ENCODE measurements around the gene PPP1R11.
A peak's percentile ranks its signal among the peaks of the same experiment; 100 is the strongest.

Gene PPP1R11

DNA sequence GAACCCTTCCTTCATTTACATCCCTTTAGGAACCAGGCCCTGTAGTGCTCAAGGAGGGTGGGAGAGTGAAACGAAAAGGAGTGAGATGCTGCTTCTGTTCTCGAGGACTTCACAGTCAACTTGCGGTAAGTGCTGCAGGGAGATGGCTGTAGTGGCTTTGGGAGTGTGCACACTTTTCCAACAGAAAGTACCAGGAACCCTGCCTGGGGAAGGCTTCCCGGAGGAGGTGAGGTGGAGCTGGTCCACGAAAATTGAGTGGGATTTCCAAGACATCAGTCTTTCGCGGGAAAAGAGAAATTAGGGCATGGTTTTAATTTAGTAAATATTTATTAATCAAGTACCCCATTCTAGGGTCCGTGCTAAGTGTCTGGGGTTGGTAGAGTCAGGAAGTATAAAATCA lies 33.2 kb downstream of the PPP1R11 start:
- no peak for DNase-seq (ENCODE audit: low read depth, low spot score)
- TF ChIP-seq SUZ12 (IDR thresholded peaks at IDR 0.05; ENCODE audit: extremely low read depth, insufficient read depth, insufficient read length) (no peak), YY1 (IDR thresholded peaks at IDR 0.05; ENCODE audit: insufficient read depth, insufficient read length) (no peak), ZNF274 (IDR thresholded peaks at IDR 0.05; ENCODE audit: low read depth, low read length) (no peak)
- Histone ChIP-seq H3K4me3 (ENCODE audit: insufficient read length, low read depth) (peak overlapping the region; percentile 4), H3K9ac (ENCODE audit: insufficient read length, low read depth) (no peak overlapping the region), H3K9me3 (ENCODE audit: insufficient read depth, low read length) (no peaks in the 10 kb centered on the region), H3K36me3 (ENCODE audit: insufficient read depth, insufficient read length, low read length) (no peaks in the 10 kb centered on the region), H3K4me1 (ENCODE audit: insufficient read depth, insufficient read length) (peaks cover 2% of the 10 kb centered on the region), H3K27me3 (ENCODE audit: insufficient read depth, insufficient read length) (peaks cover 45% of the 10 kb centered on the region)

DNA sequence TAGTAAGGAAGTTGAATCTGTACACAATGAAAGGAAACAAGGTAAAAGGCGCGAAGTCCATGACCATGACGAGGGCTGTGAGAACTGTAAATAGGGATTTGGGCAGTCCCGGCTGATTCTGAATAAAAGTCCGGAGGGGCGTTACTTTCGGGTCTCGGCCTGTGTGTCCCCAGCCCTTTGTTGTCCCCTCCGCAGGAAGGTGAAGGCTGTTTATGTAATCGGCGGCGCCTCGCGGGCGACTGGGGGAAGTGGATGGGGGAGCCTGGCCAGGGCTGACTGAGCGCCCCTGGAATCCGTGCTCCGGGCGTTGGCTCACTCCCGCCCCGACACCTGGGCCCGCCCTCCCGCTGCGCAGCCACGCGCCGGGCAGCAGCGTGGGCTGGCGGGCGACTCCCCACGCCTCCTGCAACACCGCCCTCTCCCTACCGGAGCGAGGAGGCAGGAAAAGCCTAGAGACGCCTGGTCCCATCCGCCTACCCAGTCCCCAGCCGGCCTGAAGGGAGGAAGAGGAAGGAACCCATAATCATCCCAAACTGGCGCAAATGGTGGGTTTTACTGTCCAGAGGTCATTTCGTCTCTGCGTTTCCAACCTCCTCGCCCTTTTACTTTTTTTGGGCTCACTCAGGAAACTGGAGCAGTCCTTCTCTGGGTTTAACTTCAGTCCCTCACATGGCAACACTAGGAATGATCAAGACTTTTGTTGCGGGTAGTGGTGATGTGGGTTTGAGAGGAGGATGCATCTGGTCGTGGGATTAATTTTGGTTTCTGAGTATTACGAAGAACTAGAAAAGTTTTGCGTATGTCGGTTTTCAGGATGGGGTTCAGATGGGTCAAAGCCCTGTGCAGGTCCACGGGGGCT lies 33.8 kb downstream of the PPP1R11 start:
- no peak for TF ChIP-seq ZNF274 (IDR thresholded peaks at IDR 0.05; ENCODE audit: low read depth, low read length)
- TF ChIP-seq YY1 (IDR thresholded peaks at IDR 0.05; ENCODE audit: insufficient read depth, insufficient read length): no peak
- no peak for TF ChIP-seq SUZ12 (IDR thresholded peaks at IDR 0.05; ENCODE audit: extremely low read depth, insufficient read depth, insufficient read length)
- Histone ChIP-seq H3K9me3 (ENCODE audit: insufficient read depth, low read length) (no peaks in the 10 kb centered on the region), H3K36me3 (ENCODE audit: insufficient read depth, insufficient read length, low read length) (no peaks in the 10 kb centered on the region), H3K27me3 (ENCODE audit: insufficient read depth, insufficient read length) (peaks cover 45% of the 10 kb centered on the region), H3K9ac (ENCODE audit: insufficient read length, low read depth) (peak overlapping the region; percentile 56), H3K4me3 (ENCODE audit: insufficient read length, low read depth) (peak overlapping the region; percentile 37), H3K4me1 (ENCODE audit: insufficient read depth, insufficient read length) (peaks cover 2% of the 10 kb centered on the region)
- no peak for DNase-seq (ENCODE audit: low read depth, low spot score)

DNA sequence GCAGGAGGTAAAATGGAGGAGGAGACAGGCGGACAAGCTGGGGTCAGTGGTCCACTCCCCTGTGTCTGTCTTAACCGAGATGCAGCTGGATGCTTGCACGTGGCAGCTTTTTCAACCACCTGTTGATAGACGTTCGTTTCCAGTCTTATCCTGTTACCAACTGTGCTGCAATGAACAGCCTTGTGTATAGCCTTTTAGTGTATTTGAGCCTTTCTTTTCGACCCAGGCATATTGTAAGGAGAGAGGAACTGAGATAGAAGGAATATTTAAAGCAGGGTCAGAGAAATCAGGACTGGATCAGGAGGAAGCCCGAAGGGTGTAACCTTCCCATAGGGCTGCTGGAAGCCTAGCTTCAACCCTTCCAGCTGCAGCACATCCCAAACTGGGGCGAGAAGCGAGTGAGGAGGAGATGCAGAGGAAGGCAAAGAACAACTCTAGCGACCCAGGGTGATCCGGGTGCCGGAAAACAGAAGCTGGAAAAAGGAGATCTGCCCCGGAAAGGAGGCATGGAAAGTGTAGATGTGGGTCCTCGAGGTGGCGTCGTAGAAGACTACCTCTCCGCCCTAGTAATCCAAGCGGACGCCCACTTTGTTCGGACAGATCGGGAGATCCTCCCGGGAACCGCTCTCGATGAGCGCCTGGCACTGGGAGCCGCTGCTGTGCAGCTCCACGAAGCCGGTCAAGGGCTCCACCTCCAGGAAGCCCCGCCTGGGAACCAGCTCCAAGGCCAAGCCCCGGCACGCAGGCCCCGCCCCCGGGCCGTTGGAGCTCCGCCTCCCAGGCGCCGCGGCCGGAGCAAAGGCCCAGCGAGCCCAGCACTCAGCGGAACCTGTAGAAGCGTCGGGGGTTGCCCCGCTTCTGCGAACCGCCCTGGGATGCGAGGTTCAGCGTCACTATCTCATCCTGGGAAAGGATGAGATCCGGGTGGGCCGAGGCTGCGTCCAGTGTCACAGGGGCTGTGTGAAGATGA lies 34.7 kb downstream of the PPP1R11 start:
- Histone ChIP-seq H3K27me3 (ENCODE audit: insufficient read depth, insufficient read length) (peaks cover 45% of the 10 kb centered on the region), H3K9me3 (ENCODE audit: insufficient read depth, low read length) (no peaks in the 10 kb centered on the region), H3K4me3 (ENCODE audit: insufficient read length, low read depth) (peak overlapping the region; percentile 37), H3K9ac (ENCODE audit: insufficient read length, low read depth) (peak overlapping the region; percentile 77), H3K36me3 (ENCODE audit: insufficient read depth, insufficient read length, low read length) (no peaks in the 10 kb centered on the region), H3K4me1 (ENCODE audit: insufficient read depth, insufficient read length) (peaks cover 2% of the 10 kb centered on the region)
- TF ChIP-seq YY1 (IDR thresholded peaks at IDR 0.05; ENCODE audit: insufficient read depth, insufficient read length) (no peak), ZNF274 (IDR thresholded peaks at IDR 0.05; ENCODE audit: low read depth, low read length) (no peak), SUZ12 (IDR thresholded peaks at IDR 0.05; ENCODE audit: extremely low read depth, insufficient read depth, insufficient read length) (no peak)
- DNase-seq (ENCODE audit: low read depth, low spot score): peak; percentile 20

DNA sequence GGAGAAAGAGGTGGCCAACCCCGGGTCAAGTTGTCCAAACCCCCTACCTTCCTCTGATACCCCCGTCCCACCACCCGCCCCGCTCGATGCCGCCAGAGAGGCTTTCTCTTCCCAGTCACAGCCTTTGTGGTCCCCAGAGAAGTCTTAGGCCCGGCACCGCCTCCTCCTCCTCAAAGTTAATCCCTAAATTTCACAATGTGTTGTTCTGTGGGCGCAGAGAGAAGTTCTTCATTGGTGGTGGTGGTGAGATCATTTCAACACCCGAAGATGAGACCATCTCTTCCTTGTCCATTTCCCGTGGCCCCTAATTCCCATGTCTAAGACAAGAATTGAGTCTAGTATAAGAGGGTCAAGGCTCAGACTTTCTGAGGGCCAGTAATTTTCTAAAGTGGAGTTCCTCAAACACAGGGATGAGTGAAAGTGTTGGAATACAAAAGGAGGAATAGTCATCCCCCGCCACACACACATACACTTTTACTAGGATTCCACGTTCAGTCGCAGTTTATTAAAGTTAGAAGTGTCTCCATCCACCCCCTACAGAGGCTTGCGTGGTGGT lies 35.5 kb downstream of the PPP1R11 start:
- H3K4me3 ChIP-seq (ENCODE audit: insufficient read length, low read depth): peak overlapping the region; percentile 24
- peaks cover 2% of the 10 kb centered on the region for H3K4me1 ChIP-seq (ENCODE audit: insufficient read depth, insufficient read length)
- no peaks in the 10 kb centered on the region for H3K9me3 ChIP-seq (ENCODE audit: insufficient read depth, low read length)
- H3K27me3 ChIP-seq (ENCODE audit: insufficient read depth, insufficient read length): peaks cover 45% of the 10 kb centered on the region
- DNase-seq (ENCODE audit: low read depth, low spot score): no peak
- no peak for TF ChIP-seq SUZ12 (IDR thresholded peaks at IDR 0.05; ENCODE audit: extremely low read depth, insufficient read depth, insufficient read length)
- no peak for TF ChIP-seq YY1 (IDR thresholded peaks at IDR 0.05; ENCODE audit: insufficient read depth, insufficient read length)
- TF ChIP-seq ZNF274 (IDR thresholded peaks at IDR 0.05; ENCODE audit: low read depth, low read length): no peak
- H3K36me3 ChIP-seq (ENCODE audit: insufficient read depth, insufficient read length, low read length): no peaks in the 10 kb centered on the region
- peak overlapping the region; percentile 42 for H3K9ac ChIP-seq (ENCODE audit: insufficient read length, low read depth)

DNA sequence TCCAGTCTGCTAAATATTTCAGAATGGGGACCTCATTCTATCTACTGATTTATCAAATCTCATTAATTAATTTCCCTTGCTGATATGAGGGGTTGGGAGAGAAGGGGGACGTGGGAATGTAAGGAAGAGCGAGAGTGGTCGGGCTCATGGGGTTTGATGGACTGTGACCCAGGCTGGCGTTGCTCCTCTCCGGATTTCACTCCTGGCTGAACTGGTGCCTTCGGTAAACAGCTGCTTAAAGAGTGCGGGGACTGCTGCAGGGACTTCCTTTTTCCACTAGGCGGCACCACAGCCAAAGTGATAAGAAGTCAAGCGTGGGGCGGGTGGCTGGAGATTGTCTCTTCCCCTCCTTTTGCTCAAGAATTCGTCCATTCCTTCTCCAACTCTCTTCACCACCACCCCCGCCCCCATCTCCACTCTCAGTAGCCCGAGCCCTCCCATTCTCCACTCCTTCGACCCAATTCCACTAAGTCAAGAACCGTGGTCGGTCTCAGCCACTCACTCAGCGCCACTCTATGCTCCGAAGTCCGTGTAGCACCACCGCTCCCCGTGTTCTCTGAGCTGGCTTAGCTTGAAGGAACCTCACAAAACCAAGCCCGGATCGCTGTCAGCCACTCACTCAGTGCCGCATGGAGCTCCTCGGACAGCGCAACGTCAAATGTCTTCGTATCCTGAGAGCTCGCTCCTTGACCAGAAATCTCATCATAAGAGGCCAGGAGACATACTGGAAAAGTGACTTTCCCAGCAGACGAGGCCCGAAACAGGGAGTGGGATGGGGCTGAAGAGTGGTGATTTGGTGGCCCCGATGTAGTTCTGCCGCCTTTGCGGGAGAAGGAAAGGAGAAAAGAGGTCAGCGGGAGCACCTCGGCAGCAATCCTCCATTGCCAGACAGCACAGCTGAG lies 36.2 kb downstream of the PPP1R11 start:
- Histone ChIP-seq H3K36me3 (ENCODE audit: insufficient read depth, insufficient read length, low read length) (no peaks in the 10 kb centered on the region), H3K9me3 (ENCODE audit: insufficient read depth, low read length) (no peaks in the 10 kb centered on the region), H3K9ac (ENCODE audit: insufficient read length, low read depth) (peak overlapping the region; percentile 28), H3K4me3 (ENCODE audit: insufficient read length, low read depth) (no peak overlapping the region), H3K27me3 (ENCODE audit: insufficient read depth, insufficient read length) (peaks cover 42% of the 10 kb centered on the region), H3K4me1 (ENCODE audit: insufficient read depth, insufficient read length) (peaks cover 2% of the 10 kb centered on the region)
- peak; percentile 66 for DNase-seq (ENCODE audit: low read depth, low spot score)
- TF ChIP-seq YY1 (IDR thresholded peaks at IDR 0.05; ENCODE audit: insufficient read depth, insufficient read length): no peak
- TF ChIP-seq SUZ12 (IDR thresholded peaks at IDR 0.05; ENCODE audit: extremely low read depth, insufficient read depth, insufficient read length): no peak
- no peak for TF ChIP-seq ZNF274 (IDR thresholded peaks at IDR 0.05; ENCODE audit: low read depth, low read length)

DNA sequence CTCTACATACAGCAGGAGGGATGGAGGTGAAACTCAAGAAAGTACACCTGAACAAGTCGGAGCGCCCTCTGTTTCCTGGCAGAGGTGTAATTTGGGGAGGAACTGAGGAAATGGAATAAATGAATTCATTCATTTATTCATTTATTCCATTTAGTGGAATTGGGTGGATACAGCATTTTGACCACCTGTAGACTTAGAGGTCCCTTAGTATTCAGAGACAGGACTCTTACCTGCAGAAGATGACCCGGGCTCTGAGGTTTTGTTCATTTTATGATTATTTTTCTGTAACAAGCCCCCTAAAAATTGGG lies 36.8 kb downstream of the PPP1R11 start:
- TF ChIP-seq ZNF274 (IDR thresholded peaks at IDR 0.05; ENCODE audit: low read depth, low read length): no peak
- TF ChIP-seq YY1 (IDR thresholded peaks at IDR 0.05; ENCODE audit: insufficient read depth, insufficient read length): no peak
- Histone ChIP-seq H3K36me3 (ENCODE audit: insufficient read depth, insufficient read length, low read length) (no peaks in the 10 kb centered on the region), H3K9me3 (ENCODE audit: insufficient read depth, low read length) (no peaks in the 10 kb centered on the region), H3K4me1 (ENCODE audit: insufficient read depth, insufficient read length) (peaks cover 2% of the 10 kb centered on the region), H3K27me3 (ENCODE audit: insufficient read depth, insufficient read length) (peaks cover 37% of the 10 kb centered on the region), H3K4me3 (ENCODE audit: insufficient read length, low read depth) (no peak overlapping the region), H3K9ac (ENCODE audit: insufficient read length, low read depth) (no peak overlapping the region)
- DNase-seq (ENCODE audit: low read depth, low spot score): no peak
